GM21619 (cell line): ENCODE results near the gene SNCG.

Source experiments
- ATAC-seq: cut with Tn5 transposase; IDR thresholded peaks from one replicate; pipeline ENCODE4 v1.9.1; 2021; ENCODE audit not compliant: unreplicated experiment

The SNCG gene

DNA sequence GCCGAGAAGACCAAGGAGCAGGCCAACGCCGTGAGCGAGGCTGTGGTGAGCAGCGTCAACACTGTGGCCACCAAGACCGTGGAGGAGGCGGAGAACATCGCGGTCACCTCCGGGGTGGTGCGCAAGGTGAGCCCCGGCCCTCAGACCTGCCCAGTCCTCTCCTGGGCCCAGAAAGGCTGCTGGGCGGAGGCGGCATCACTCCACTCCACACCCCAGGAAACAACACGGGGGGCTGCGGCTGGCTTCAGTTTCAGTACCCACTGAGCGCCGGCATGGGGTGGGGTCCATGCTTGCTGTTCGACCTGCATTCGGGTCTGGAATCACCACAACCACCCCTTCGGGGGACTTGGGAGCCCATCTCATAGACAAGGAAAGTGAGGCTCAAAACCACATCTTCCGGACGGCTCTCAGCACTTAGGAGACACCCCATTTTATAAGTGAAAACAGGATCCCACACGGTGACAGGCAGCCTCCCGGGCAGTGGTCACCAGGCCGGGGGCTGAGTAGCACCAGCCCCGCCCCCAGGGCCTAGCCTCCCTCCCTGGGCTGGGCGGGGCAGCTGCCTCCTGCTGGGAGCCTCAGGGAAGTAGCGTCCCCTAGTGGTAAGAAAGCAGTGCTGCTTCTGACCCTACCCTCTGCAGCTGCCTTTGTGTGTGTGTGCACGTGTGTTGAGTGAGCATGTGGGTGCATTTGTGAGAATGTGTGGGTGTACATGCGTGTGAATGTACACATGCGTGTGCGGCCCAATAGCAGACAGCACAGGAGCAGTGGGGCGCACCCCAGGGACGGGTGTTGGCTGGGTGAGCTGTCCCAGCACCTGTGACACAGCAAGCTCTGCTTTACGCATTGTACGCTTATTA is 1.8 kb downstream of the SNCG start:
- peak; percentile 54 for ATAC-seq

DNA sequence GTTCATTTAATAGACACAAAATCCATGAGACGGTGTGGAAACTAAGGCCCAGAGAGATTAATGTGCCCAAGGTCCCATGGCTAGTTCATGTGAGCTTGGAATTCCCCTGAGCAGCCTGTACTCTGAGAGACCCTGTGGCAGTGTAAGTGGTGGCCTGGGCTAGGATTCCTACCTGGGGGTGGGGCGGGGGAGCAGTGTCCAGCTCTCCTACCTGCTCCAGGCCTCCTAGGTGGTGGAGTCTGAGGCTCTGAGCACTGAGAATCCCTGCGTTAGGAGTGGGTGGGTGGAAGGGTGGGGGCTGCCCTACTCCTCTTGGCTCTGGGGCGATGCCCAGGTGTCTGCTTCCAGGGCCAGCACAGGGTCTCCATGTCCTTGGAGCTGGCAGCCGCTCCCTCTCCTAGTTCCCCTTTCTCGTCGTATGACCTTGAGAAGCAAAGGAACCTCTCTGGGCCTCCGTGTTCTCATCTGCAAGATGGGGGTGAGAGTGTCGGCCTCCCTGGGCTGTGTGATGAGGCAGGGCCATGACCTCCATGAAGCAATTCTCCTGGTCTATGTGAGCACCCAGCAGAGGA is 2.5 kb downstream of the SNCG start:
- no peak for ATAC-seq

DNA sequence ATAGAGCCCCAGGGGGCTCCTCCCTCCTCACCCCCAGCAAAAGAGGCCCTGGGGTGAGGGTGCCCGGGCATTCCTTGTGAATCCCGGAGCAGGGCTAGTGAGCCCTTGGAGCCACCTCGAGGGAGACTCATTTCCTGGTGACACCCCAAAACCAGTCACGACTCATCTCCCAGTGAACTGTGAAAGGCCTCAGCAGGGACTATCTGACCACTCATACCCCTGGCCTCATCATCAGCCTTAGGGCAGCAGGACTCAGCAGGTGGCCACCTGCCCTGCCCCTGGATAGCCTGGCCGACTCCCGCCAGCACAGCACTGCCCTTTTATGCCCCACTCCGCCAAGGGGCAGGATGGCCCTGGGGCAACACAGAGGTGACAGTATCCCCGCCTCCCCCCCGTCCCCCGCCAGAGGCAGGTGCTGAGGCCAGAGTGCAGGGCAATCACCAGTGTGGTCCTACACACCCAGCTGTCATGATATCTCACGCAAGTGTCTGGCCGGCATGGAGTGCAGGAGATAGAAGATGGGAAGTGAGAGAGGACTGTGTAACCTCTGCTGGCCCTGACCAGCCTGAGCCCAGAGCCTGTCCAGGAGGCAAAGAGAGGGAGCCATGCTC is 3.2 kb downstream of the SNCG start:
- ATAC-seq: no peak

DNA sequence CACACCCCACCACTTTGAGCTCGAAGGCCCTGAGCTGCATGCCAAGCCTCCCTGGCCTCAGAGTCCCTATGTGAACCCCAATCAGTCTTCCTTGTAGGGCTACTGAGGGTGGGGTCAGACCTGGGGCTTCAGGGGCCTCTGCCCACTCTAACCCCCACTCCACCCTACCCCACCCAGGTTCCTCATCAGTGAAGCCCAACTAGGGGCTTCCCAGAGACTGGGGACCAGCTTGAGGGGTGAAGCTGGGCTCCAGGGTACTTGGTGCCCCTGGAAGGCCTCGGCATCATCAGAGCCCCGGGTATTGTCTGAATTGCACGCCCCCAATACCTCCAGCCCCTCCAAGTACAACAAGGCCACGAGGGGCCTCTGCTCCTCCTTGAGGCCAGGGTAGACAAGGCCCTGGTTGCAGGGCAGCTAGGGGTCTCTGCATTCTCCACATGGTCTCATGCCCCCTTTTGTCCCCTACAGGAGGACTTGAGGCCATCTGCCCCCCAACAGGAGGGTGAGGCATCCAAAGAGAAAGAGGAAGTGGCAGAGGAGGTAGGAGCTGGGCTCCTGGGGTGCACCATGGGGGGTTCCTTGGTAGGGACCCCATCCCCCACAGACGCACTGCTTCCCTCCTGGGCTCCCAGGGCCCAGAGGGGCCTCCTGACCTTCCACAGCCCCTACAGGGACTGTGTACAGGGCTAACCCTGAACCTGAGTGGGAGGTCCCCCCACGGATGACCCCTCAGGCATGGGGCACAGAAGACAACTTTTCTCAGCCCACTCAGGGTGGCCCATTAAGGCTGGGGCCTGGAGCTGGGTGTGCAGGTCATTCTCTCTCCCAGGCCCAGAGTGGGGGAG is 4.0 kb downstream of the SNCG start:
- ATAC-seq: no peak

DNA sequence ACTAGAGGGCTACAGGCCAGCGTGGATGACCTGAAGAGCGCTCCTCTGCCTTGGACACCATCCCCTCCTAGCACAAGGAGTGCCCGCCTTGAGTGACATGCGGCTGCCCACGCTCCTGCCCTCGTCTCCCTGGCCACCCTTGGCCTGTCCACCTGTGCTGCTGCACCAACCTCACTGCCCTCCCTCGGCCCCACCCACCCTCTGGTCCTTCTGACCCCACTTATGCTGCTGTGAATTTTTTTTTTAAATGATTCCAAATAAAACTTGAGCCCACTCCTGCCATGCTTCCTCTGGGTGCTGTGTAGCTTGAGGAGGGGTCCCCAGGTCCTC is 4.5 kb downstream of the SNCG start:
- ATAC-seq: no peak

DNA sequence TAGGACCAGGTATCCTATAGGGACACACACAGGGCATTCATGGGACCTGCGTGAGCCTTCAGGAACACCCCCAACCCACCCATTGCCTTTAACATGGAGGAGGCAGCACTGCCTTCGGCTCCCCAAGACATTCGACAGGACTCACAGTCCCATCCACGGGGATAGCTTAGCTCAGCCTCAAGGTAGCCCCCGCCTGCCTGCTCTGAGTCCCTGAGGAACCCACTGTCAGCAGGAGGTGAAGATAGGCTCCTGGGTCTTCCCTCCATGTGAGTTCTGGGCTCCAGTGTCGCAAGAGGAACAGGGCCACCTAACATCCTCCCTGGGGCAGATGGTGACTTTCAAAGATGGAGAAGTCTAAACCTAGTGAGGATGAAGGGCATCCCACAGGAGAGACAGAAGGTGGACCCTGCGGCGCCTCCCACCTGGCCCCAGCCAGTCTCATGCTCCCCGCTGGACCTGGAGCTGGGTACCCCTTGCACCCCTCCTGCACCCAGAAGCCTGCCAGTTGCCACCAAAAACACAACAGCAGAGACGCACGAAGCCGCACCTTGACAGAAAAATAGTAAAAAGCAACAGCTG is 5.0 kb downstream of the SNCG start:
- ATAC-seq: no peak

DNA sequence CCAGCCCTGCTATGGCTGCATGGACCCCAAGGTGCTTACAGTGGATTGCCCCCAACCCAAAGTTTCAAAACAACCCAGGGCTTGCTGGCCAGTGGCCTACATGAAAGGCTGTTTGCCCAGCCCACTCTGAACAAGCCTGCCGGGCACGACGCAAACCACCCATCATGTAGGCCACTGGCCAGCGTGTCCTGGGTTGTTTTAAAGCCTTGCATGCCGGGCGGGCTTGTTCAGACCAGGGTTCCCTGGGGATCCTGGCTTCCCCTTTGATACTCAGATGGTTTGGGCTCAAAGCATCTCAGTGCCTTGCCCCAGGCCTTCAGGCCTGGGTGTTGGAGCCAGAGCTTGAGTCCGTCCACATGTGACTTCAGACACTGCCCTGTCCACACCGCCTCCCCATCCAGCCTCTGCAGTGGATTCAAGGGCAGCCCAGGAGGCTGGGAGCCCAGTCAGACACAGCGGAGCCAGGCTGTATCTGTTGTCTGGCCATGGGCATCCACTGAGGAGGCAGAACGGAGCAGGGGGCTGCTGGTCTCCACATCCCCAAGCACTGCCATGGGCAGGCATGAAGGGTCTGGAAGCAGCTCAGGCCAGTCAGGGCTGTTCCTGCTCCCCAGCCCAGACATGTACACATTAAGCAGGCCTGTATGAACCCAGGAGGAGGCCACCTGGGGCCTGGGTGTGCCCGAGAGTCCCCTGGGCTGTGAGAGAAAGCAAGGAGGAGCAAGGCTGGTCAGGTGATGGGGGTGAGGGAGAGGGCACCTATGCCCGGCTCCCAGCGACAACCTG is 5.9 kb downstream of the SNCG start:
- ATAC-seq: no peak

DNA sequence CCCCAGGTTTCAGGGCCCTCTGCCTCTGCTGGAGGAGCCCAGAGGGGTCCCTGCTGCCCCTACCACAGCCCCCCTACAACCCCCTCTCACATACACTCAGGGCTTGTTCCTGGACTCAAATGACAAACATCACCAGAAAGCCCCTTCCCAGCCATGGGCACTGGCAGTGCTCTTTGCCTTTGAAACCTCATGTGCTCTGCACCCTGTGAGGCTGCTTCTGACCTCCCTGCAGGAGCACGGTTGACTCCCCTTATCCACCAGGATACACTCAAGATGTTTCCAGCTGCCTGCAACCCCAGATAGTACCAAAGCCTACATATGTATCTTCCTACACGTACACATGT is 6.4 kb downstream of the SNCG start:
- ATAC-seq: no peak

DNA sequence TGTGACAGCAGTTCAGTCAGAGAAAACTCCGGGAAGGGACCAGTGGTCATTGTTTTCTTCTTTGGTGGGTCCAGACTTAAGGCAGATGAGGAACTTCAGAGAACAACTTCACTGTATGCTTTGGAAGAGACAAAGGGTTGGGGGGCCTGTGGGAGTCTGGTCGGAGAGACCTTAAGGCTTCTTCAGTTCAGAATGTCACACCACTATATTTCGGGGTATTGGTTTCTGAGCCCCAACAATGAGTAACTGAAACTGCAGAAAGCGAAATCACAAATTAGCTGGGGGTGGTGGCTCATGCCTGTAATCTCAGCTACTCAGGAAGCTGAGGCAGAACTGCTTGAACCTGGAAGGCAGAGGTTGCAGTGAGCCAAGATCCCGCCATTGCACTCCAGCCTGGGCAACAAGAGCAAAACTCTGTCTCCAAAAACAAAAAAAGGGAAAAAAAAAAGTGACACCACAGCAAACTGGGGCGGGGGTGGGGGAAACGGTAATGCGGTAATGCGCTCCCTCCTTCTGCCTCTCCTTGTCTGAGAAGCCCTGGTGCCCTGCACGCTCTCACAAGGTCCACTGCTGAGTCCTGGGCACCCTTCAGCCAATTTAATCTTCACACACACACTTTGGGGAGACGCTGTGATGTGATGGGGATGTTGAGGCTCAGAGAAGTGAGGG is 7.7 kb downstream of the SNCG start:
- no peak for ATAC-seq

DNA sequence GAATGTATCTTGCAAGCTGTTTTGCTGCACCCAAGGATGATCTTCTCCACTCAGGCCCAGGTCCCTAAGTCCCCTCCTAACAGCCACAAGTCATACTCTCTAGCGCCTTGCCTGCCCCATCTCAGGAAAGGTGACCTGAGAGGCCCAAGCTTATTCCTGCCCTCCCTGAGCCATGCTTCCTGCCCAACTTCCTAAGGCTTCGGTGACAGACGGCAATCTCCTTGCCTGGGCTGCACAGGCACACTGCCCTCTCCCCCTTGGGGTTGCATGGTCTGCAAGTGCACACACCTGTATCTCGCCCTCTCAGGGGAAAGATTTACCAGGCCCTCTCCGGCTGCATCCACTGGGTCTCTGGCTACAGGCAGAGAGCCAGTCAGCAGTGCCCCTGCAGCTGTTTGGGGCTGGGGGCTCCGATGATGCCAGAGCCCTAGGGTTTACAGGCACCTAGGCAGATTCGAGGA is 9.1 kb downstream of the SNCG start:
- no peak for ATAC-seq

DNA sequence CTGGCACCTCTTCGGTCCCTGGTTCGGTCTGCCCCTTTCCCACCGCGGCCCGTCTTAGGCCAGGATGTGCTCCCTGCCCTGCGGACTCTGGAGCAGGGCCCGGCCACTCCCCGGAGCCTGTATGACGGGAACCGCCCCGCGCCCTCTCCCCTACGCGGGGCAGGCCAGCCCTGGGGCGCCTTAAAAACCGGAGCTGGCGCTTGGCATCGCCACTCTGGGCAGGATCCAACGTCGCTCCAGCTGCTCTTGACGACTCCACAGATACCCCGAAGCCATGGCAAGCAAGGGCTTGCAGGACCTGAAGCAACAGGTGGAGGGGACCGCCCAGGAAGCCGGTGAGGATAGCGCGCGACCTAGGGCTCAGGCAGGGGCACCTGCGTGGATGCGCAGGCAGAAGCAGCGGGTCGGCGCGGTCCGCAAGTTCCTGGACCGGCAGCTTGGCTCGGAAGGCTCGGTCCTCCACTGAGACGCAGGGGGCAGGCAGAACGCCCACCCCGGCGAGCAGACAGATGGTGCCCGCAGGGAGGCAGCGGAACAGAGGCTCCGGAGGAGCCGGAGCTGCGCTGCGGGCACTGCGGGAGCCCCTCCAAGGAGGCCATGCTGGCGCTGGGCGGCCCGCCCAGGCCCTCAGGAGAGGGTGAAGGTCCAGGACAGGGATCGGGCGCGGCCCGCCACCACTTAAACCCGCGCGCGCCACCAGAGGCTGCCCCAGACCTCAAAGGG is 10.0 kb downstream of the SNCG start, which contains the start of gene ADIRF:
TSS of gene ADIRF (plus strand) at position 212 of the 723 bp plus-strand sequence. CDS start at position 275, 63 bp downstream.
- no peak for ATAC-seq

DNA sequence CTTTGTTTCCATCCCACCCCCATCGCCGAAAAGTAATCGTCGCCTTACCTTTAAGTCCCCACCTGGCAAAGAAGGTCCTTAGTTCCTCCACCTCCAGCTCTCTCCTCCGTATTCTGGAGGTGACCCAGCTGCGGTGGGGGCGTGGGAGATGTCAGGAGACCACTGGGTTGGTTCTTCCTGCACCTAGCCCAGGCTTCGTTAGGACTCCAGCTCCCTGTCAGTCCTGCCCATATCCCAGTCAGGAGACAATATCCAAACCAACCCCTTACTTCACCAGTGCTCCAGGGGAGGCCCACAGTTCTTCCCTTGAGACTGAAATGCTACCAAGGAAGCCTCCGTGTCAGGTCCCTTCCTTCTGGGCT is 10.6 kb downstream of the SNCG start:
- no peak for ATAC-seq

DNA sequence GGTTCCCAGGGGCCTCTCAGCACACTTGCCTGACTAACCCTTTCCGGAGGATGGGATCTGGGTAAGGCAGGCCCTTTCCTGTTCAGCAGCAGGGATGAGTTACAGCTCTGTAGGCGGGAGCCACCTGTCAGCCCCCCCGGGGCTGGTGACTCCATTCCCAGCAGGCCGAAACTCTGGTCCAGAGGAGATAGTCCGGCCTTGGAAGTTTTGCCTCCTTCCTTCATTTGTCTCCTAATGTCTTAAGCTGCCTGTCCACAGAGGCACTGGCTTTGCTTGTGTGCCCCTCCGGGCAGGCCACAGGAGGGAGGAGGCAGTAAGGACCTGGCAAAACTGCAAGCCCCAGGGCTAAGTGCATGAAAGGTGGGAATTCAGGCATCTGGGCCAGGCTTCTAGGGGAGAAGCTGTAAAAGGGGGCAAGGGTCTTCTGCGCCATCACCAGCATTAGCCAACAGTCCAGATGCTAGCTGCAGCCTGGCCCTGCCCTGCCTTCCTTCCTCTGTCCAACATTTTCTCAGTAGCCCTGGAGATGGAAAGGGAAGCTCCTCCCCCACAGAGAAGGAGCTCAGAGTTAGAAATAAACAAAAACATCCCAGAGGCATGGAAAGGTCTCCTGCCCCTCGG is 11.1 kb downstream of the SNCG start:
- no peak for ATAC-seq

DNA sequence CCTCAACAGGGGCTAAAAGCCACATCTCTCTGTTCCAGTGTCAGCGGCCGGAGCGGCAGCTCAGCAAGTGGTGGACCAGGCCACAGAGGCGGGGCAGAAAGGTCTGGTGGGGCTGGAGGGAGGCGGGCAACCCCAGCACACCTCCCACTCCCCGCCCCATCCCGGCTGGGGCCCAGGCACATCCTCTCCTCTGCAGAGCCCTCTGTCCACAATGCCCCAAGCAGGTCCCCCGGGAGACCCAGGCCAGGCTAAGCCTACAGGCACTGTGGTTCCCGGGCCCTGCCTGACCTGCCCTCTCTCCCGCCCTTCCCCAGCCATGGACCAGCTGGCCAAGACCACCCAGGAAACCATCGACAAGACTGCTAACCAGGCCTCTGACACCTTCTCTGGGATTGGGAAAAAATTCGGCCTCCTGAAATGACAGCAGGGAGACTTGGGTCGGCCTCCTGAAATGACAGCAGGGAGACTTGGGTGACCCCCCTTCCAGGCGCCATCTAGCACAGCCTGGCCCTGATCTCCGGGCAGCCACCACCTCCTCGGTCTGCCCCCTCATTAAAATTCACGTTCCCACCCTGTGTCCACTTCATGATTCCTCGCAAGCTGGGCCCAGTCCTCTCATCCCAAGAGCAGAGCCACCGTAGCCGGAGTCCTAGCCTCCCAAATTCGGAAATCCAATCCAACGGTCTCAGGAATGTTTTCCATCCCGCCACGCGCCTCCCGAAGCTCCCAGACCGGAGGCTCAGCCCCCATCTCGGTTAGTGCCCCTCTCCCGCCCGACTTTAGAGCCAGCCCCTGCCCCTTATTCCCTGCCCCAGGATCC is 12.0 kb downstream of the SNCG start:
- no peak for ATAC-seq

DNA sequence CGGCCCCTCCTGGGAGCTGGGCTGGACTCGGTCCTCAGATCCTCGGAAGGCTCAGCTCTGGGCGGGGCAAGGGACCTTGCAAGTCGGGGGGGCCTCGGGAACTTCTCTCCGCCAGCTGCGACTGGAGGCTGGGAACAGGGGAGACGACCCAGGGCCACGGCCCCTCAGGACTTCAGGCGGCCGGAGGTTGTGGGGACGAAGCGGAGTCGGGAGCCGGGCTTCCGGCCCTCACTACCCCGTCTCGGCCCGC is 12.5 kb downstream of the SNCG start:
- no peak for ATAC-seq

DNA sequence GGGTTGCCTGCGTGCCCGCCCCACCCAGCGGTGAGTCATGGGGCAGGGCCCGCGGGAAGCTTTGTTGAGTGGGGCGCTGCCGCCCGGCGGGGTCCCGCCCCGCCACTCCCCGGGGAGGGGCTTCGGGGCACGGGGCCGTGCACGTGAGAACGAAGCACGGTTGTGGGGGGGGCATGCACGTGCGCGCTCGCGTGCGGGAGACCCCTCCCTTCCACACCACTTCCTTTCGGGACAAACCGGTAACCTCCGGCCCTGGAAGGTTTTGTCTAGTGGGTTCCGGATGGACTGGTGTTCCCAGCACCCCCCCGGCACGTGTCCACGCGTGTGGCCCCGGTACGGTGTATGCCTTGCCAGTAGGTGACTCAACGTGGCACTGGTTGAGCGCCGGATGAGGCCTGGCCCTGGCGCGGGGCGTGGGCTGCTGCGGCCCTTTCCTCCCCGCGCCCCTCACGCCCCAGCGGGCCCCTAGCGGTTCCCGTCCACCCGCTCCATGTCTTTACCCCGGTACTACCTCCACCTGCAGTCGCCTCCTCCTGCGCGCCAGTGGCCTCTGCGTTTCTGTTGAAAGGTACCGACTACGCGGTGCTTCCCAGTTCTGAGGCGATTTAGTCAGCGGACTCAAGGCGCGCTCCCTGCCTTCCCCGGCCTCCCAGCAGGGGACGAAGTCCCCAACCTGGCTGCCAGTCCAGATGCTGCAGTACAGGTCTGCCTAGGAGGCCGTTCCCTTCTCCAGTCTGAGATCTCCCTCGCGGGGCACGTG is 13.0 kb downstream of the SNCG start:
- ATAC-seq: peak; percentile 66

DNA sequence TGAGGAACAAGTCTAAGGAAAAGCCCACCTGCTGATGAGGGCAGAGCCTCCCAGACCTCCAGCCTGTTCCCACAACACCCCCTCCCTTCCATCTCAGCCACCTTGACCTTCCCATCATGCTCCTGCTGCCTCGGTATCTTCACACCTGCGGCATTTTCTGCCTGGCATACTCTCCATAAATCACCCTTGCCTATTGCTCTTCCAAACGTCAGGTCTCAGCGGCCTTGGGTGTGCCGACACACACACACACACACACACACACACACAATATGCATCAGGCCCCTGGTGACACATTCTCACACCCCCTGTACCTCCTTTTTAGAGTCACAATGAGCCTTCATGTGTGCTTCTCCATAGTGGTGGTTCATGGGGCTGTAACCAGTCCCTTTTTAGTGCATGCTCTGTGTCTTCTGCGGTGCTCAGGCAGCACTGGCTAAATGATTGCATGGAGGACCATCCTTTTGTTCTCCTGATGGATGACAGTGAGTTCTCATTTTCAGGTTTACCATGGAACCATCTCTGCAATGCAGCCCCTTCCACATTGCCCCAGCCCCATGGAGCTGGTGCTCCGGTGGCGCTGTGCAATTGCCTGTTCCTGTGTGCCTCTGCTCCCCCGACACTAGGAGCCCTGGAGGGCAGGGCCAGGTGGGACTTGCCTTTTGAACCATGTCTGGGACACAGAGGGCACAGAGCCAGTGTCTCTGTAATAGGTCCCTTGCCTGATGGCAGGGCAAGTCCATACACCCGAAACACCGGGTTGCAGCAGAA is 14.4 kb downstream of the SNCG start:
- no peak for ATAC-seq
